Activated T-helper 9 cell treated with anti-CD3 and anti-CD28 coated beads, Interleukin-2, amount 50 U/mL, for 16 hours (primary cell): ENCODE data around the gene CLCN2.

Source experiments
- DNase-seq: peaks from one replicate; pipeline ENCODE4 v3.0.0-alpha.2; 2020; ENCODE audit warnings: low read depth

Gene CLCN2

GRCh38 chr3:184360070-184360928 is 1.1 kb downstream of the CLCN2 start:
- no peak for DNase-seq

- no peak for DNase-seq
Measured at GRCh38 chr3:184359610-184360009, 1.8 kb downstream of the CLCN2 start.

- DNase-seq: no peak
Measured at GRCh38 chr3:184358921-184359350, 2.5 kb downstream of the CLCN2 start.

DNA sequence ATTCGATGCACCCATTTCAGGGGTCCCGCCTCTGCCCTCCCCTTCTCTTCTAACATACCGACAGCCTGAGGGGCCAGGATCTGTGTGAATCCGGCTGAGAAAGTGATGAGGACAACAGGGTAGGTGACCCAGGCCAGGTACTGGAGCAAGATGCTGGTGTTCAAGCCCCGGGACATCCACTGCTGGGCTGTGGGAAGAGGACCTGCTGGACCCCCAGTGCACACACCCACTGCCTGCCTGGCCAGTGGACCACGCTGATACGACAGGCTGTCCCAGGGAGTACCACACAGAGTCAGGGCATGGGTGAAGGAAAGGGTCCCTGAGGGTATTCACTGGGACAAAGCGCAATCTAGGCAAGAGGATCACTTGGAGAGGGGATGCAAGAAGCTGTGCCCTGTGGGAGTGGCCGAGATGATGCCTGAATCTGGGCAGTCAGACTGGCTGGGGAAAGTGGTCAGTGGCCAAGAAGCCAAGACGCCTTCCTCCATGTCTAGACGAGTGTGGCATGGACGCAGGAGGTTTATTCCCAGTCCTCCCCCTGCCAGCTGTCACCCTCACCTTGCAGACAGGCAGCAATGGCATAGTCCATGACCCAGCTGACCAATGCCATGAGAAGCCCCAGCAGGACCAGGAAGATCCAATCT is 3.2 kb downstream of the CLCN2 start:
- DNase-seq: no peak

GRCh38 chr3:184357248-184358123 is 3.9 kb downstream of the CLCN2 start:
- no peak for DNase-seq

GRCh38 chr3:184355261-184356040 is 6.0 kb downstream of the CLCN2 start:
- DNase-seq: no peak

DNA sequence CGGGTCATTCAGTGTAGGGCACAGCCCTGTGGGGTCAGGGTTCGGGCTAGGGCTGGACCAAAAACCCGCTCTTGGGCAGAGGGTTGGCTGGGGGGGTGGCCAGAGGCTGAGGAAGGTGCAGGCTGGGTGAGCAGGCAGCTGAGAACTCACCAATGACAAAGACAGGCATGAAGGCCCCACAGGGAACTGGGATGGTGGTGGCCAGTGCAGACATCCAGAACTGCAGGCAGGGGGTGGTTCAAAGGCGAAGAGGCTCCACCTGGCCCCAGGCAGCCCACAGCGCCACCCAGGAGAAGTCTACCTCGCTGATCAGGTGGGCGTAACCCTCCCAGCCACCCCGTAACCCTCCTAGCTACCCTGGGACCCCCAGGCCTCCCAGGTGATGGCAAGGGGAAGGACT is 6.7 kb downstream of the CLCN2 start:
- no peak for DNase-seq

DNA sequence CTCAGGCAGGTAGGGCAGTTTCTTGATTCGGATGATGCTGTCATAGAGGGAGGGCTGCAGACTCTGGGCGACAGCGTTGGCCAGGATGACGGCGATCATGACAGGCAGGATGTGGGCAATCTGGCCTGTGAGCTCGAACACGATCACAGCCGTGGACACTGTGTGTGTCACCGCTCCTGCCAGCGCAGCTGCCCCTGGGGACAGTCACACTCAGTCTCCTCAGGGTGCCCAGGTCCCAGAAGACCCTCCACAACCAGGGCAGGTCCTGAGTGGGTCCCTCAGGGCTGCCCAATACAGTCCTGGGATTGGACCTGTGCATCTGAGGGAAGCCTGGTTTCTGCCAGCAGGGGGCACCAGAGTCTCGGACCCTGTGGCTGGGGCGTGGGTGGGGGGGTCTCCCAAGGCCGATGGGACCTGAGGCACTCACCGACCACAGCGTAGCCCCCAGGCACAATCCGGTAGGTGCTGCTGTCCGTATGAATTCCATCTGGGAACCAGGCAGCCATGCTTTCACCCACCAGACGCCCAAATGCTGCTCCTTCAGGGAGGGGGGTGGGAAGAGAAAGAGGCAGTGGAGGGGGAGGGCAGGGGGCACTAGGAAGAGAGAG is 7.2 kb downstream of the CLCN2 start:
- peak; percentile 53 for DNase-seq

DNA sequence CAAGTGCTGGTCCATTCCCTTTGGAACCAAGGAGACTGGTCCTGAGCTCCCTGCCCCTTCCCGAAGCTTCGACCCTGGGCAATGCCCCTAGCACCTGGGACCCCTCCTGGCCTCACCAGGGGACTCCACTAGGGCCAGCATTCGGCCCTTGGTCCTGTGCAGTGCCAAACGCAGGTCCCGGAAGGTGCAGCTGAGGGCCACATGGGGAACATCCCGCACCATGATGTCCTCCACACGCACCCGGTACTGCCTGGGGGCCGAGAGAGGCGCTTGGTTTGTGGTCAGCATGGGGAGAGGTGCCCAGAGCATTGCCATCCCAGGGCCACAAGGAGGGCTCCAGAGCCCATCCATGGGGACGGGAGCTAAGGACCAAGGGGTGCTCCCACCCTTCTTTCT is 7.9 kb downstream of the CLCN2 start:
- no peak for DNase-seq

GRCh38 chr3:184352897-184353545 is 8.4 kb downstream of the CLCN2 start:
- no peak for DNase-seq

DNA sequence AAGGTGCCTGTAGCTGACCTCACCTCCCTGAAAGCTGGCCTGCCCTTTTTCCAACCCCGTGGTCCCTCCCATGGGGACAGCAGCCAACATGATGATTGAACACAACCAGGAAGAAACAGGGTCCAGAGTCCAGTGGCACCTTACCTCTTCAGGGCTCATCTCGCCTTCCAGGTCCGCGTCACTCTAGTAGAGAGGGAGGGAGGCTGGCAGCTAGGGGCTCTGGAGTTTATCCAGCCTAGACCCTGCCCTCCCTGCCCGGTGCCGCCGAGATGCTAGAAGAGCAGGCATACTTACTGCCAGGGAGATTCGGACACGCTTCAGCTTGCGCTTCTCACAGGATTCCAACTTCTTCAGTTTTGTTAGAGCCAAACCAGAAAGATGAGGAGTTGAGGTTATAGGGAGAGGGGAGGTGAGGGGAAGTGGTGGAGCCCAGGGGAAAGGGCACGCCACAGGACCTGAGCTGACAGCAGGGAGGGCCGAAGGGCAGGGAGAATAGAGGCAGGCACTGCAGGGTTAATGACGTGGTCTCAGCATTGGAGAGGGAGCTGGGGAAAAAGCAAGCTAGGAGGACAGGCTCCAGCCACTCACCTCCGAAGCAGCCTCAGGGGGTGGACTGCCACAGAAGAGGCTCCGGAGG is 9.1 kb downstream of the CLCN2 start:
- no peak for DNase-seq

DNA sequence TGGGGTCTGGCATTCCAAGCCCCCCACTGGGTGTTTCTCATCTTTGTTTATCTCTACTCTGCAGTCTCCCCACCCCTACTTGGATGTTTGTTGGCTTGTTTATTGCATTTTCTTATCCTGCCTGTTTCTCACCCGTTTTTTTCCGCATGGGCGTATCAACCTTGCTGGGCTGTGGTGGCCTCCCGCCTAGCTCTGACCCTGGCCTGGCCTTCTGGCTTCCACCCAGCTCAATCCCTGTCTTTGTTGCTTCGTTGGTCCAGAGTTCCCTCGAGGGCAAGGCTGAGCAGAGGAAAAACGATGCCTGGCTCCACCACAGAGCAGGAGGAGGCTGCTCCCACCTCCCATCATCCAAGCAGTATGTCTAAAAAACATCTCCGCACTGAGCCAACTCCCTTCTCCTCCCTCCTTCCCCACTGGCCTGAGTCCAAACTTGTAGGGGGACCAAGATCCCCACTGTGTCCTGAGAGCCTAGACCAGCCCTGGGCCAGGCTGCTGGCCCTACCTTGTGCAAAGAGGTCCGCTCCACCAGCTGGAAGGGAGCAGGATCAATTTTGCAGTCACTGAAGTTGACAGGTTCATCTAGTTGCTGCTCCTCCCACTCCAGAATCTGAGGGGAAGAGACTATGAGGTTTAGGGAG is 9.8 kb downstream of the CLCN2 start:
- DNase-seq: no peak

- DNase-seq: no peak
Measured at GRCh38 chr3:184350618-184351017, 10.8 kb downstream of the CLCN2 start.

DNA sequence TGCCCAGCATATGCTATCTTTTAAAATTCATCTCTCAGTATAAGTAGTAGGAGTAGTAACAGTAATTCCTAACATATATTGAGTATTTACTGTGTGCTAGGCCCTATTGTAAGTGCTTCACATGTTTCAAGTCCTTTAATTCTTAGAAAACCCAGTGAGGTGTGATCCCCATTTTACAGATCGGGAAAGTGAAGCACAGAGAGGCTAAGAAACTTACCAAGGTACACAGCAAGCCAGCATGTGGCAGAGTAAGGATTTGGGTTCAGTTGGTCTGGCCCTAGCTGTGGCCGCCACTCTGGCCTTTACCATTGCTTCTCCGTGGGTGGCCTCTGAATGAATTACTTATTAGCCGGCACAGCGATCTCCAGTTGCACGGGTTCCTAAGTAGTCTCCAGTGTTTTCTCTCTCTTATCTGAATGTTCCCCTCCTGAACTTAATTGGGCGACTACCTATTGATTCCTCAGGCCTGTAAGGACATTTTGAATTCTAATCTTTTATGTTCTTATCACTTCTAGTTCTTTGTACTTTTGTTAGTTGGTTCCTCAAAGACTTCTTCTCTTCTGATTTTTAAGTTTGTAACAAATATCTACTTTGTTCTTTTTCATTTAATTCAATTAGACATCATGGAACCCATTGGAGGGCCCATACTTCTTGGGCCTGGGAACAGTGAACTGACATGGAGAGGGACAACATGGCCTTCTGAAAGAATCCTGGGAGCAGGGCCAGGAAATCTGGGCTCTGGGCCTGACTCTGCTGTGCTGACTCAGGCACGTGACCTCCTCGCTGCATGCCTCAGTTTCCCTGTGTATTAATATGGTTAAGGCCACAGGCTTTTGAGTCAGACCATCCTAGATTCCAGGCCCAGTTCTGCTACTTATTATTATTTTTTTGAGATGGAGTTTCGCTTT is 11.6 kb downstream of the CLCN2 start:
- no peak for DNase-seq

GRCh38 chr3:184348057-184348382 is 13.4 kb downstream of the CLCN2 start:
- no peak for DNase-seq

- no peak for DNase-seq
Measured at GRCh38 chr3:184347321-184348056, 13.9 kb downstream of the CLCN2 start.

GRCh38 chr3:184346480-184347190 is 14.8 kb downstream of the CLCN2 start:
- no peak for DNase-seq
